GM13977 (cell line): ENCODE results near the gene LRP1B.

ENCODE experiments used
- DNase-seq: peaks from one replicate; pipeline ENCODE4 v3.0.0; 2012; ENCODE audit warnings: low spot score
- in situ Hi-C: fragments of 300-500 bp; cut with MboI; formaldehyde crosslinking; loops from one replicate; pipeline ENCODE4 v1.12.0; 2022; ENCODE audit warnings: low sequenced_read_pairs, low pct_unique_long_range_greater_than_20kb, mixed read lengths, inconsistent platforms; ENCODE audit not compliant: unreplicated experiment
- TF ChIP-seq, protein P1 (sequence below): IDR thresholded peaks from 2 replicates; pipeline ENCODE4 v1.5.1; 2012; ENCODE audit warnings: mild to moderate bottlenecking, control low read depth; ENCODE audit not compliant: insufficient read depth; ENCODE audit errors: extremely low read depth, missing control alignments

The LRP1B gene

GRCh38 chr2:140998577-140998976, 1132.2 kb downstream of the LRP1B start:
- in situ Hi-C loops: no loop called here
- TF ChIP-seq, protein P1, sequence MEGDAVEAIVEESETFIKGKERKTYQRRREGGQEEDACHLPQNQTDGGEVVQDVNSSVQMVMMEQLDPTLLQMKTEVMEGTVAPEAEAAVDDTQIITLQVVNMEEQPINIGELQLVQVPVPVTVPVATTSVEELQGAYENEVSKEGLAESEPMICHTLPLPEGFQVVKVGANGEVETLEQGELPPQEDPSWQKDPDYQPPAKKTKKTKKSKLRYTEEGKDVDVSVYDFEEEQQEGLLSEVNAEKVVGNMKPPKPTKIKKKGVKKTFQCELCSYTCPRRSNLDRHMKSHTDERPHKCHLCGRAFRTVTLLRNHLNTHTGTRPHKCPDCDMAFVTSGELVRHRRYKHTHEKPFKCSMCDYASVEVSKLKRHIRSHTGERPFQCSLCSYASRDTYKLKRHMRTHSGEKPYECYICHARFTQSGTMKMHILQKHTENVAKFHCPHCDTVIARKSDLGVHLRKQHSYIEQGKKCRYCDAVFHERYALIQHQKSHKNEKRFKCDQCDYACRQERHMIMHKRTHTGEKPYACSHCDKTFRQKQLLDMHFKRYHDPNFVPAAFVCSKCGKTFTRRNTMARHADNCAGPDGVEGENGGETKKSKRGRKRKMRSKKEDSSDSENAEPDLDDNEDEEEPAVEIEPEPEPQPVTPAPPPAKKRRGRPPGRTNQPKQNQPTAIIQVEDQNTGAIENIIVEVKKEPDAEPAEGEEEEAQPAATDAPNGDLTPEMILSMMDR: no peak

GRCh38 chr2:140998017-140998416, 1132.8 kb downstream of the LRP1B start:
- TF ChIP-seq, protein P1: no peak
- DNase-seq: no peak
- in situ Hi-C loops: no loop called here

More at GRCh38 chr2:140998577-140998976, 1132.2 kb downstream of the LRP1B start:
- DNase-seq: no peak

DNA sequence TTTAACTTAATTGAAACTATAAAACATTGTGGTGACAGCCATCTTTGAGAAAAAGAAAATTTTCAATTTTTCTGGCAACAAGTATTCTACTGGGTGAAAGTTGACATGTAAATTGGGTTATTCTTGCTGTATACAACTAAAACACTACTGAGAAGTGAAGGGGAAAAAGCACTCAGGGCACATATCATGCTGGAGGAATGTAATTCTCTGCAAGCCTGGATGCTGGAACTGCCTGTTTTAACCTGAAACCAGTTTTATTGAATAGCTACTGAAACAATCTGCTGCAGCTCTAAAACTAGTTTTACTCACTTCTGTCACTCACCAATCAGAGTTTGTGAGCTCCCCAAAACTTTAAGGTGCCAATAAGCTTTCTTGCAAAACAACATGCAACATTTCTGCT, 1136.0 kb downstream of the LRP1B start:
- DNase-seq: no peak
- in situ Hi-C loops: no loop called here
- TF ChIP-seq, protein P1: no peak

DNA sequence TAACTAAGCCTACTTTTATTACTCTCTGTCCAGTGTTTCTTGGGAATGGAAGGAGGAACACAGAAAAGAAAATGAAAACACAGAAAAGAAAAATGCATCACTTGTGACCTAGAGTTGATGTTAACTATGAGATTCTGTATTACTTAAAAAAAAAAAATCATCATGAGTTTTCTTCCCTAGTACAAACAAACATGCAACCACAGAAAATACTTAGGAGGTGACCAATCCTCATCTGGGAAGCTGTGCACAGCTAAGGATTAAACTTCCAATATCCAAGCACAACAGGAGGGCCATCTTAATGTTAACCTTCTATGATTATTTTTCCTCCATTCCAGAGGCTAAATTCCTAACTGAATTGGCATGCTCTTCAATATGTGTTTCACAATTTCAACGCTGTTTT, 1140.4 kb downstream of the LRP1B start:
- TF ChIP-seq, protein P1: no peak
- no peak for DNase-seq
- in situ Hi-C loops: no loop called here

GRCh38 chr2:140988597-140988996, 1142.2 kb downstream of the LRP1B start:
- in situ Hi-C loops: no loop called here
- no peak for DNase-seq
- TF ChIP-seq, protein P1: no peak

GRCh38 chr2:140986456-140986855, 1144.4 kb downstream of the LRP1B start:
- no peak for DNase-seq
- TF ChIP-seq, protein P1: no peak
- in situ Hi-C loops: no loop called here

- DNase-seq: no peak
- TF ChIP-seq, protein P1: no peak
- in situ Hi-C loops: no loop called here
These were observed 1155.6 kb downstream of the LRP1B start for GRCh38 chr2:140975237-140975636.
